Neural crest cell (in vitro differentiated cells): ENCODE measurements around the gene CDK6. TPM values are rescaled to one million over a fixed set of nuclear protein-coding genes. Genes with fewer than 3 reads are reported as not detected.

Experiments used
- DNase-seq: peaks from one replicate; pipeline ENCODE4 v3.0.0; 2021; ENCODE audit warnings: low read depth, mixed read lengths, low spot score
- H3K27ac Mint-ChIP-seq: one replicate; pipeline ENCODE4 v1.8.0; 2021; ENCODE audit warnings: mild to moderate bottlenecking, mixed read lengths; ENCODE audit not compliant: unreplicated experiment
- H3K27me3 Mint-ChIP-seq: 2 replicates; pipeline ENCODE4 v1.8.0; 2021; ENCODE audit warnings: low read depth, mild to moderate bottlenecking, mixed read lengths
- H3K36me3 Mint-ChIP-seq: 2 replicates; pipeline ENCODE4 v1.8.0; 2021; ENCODE audit warnings: low read depth, mild to moderate bottlenecking, mixed read lengths
- H3K4me1 Mint-ChIP-seq: 2 replicates; pipeline ENCODE4 v1.8.0; 2021; ENCODE audit warnings: mixed read lengths
- H3K4me3 Mint-ChIP-seq: one replicate; pipeline ENCODE4 v1.8.0; 2021; ENCODE audit warnings: mild to moderate bottlenecking, mixed read lengths
- H3K9me3 Mint-ChIP-seq: 2 replicates; pipeline ENCODE4 v1.8.0; 2021; ENCODE audit warnings: mixed read lengths
- total RNA-seq: library from RNA; stranded (reverse); gene quantifications from 2 replicates; pipeline ENCODE4 v1.2.1, GENCODE V29; 2021
- TF ChIP-seq, protein P1 (sequence below): fragments of 200-600 bp; sonication (generic); conservative IDR thresholded peaks from 2 replicates; pipeline ENCODE4 v1.5.0; 2021; ENCODE audit warnings: antibody characterized with exemption, mild to moderate bottlenecking

CDK6 gene
- total RNA-seq, 1 donor from 2014 or later: 42.9 TPM

DNA sequence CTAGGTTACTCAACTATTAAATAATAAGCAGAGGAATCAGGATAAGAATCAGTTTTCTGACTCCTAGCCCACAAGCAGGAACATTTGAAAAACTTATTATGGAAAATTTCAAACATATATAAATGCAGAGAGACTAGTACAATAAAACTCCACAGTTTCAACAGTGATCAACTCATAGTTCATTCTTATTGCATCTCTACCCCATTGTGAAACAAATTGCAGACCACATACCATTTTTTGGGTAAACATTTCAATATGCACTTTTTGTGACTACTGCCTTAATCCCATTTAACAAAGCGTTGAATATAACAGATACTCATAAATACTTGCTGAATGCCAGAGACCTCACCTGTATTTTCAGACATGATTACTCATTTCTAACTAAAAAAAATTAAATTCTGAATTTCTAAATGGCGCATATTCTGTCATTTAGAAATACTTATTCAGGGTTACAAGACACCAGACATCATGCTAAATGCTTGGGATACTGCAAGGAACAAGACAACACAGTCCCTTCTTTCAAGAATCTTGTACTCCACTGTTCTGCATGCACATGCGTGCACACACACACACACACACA, 11.4 kb downstream of the CDK6 start:
- Mint-ChIP-seq H3K27me3 (no peaks in the 10 kb centered on the region), H3K27ac (no peak overlapping the region), H3K4me3 (no peak overlapping the region), H3K36me3 (peaks cover 3% of the 10 kb centered on the region), H3K4me1 (peaks cover 10% of the 10 kb centered on the region), H3K9me3 (no peaks in the 10 kb centered on the region)
- TF ChIP-seq, protein P1, sequence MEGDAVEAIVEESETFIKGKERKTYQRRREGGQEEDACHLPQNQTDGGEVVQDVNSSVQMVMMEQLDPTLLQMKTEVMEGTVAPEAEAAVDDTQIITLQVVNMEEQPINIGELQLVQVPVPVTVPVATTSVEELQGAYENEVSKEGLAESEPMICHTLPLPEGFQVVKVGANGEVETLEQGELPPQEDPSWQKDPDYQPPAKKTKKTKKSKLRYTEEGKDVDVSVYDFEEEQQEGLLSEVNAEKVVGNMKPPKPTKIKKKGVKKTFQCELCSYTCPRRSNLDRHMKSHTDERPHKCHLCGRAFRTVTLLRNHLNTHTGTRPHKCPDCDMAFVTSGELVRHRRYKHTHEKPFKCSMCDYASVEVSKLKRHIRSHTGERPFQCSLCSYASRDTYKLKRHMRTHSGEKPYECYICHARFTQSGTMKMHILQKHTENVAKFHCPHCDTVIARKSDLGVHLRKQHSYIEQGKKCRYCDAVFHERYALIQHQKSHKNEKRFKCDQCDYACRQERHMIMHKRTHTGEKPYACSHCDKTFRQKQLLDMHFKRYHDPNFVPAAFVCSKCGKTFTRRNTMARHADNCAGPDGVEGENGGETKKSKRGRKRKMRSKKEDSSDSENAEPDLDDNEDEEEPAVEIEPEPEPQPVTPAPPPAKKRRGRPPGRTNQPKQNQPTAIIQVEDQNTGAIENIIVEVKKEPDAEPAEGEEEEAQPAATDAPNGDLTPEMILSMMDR: no peak
- no peak for DNase-seq

DNA sequence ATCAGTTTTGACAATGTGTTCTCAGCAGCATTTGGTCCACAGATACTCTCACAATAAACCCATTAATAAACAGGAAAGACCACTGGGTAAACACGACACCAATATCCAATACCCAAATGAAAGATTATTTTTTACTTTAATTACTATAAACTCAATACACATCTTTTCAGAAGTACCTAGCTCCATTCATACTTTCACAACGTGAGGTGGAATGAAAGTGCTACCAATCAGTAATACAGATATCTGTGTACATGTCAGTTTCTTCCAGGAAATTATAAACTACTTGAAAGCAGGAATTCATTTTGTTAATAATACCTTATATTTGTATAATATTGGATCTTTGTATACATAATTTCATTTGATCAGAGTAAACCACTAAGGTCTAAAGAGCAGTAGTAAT, 11.9 kb downstream of the CDK6 start:
- Mint-ChIP-seq H3K27ac (no peak overlapping the region), H3K4me3 (no peak overlapping the region), H3K36me3 (peaks cover 7% of the 10 kb centered on the region), H3K27me3 (no peaks in the 10 kb centered on the region), H3K4me1 (peaks cover 15% of the 10 kb centered on the region), H3K9me3 (no peaks in the 10 kb centered on the region)
- DNase-seq: no peak
- TF ChIP-seq, protein P1: no peak

GRCh38 chr7:92823042-92823441, 13.3 kb downstream of the CDK6 start:
- DNase-seq: no peak
- no peak overlapping the region for H3K4me3 Mint-ChIP-seq
- peaks cover 11% of the 10 kb centered on the region for H3K36me3 Mint-ChIP-seq
- no peaks in the 10 kb centered on the region for H3K27me3 Mint-ChIP-seq
- H3K27ac Mint-ChIP-seq: no peak overlapping the region
- peaks cover 15% of the 10 kb centered on the region for H3K4me1 Mint-ChIP-seq
- peaks cover 3% of the 10 kb centered on the region for H3K9me3 Mint-ChIP-seq
- TF ChIP-seq, protein P1: no peak

DNA sequence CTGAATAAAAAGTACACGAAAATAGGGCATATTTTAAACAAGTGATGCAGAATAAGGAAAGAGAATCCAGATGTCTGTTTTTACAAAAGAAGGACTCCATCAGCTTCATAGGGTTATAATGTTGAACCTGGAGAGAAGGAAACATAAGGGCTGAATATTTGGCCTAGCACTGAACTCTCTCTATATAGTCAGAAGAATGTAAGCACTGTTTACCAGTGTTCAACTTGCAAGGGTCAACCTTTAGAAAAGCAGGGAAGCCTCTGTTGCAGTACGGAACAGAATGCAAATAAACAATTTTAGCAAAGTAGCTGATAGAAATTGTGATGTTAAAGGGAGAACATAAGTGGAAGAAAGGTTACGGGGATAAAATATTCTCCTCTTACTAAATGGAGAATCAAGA, 16.2 kb downstream of the CDK6 start:
- peaks cover 20% of the 10 kb centered on the region for H3K36me3 Mint-ChIP-seq
- no peaks in the 10 kb centered on the region for H3K27me3 Mint-ChIP-seq
- no peak overlapping the region for H3K27ac Mint-ChIP-seq
- H3K9me3 Mint-ChIP-seq: peaks cover 11% of the 10 kb centered on the region
- TF ChIP-seq, protein P1: no peak
- no peak overlapping the region for H3K4me3 Mint-ChIP-seq
- DNase-seq: no peak
- peaks cover 18% of the 10 kb centered on the region for H3K4me1 Mint-ChIP-seq

DNA sequence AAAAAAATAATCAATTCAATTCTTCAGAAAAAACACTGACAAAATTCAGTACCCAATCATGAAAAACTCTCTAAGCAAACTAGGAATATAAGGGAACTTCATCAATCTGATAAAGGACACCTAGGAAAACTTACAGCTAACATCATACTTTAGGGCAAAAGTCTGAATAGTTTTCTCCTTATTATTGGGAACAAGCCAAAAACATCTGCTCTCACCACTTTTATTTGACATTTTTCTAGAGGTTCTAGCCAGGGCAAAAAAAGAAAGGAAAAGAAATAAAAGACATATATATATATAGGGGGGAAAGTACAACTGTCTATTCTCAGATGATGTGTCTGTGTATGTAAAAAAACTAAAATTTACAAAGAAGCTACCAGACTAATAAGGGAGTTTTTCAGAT, 19.0 kb downstream of the CDK6 start:
- no peaks in the 10 kb centered on the region for H3K27me3 Mint-ChIP-seq
- H3K4me3 Mint-ChIP-seq: no peak overlapping the region
- H3K27ac Mint-ChIP-seq: no peak overlapping the region
- H3K4me1 Mint-ChIP-seq: peaks cover 33% of the 10 kb centered on the region
- peaks cover 11% of the 10 kb centered on the region for H3K9me3 Mint-ChIP-seq
- peaks cover 24% of the 10 kb centered on the region for H3K36me3 Mint-ChIP-seq
- TF ChIP-seq, protein P1: no peak
- no peak for DNase-seq
